ENCODE measurements around the gene METTL3. TPM values are rescaled to one million over a fixed set of nuclear protein-coding genes. Genes with fewer than 3 reads are reported as not detected.

The METTL3 gene
- total RNA-seq = 39.2 and 52.8 TPM in 2 replicates

DNA sequence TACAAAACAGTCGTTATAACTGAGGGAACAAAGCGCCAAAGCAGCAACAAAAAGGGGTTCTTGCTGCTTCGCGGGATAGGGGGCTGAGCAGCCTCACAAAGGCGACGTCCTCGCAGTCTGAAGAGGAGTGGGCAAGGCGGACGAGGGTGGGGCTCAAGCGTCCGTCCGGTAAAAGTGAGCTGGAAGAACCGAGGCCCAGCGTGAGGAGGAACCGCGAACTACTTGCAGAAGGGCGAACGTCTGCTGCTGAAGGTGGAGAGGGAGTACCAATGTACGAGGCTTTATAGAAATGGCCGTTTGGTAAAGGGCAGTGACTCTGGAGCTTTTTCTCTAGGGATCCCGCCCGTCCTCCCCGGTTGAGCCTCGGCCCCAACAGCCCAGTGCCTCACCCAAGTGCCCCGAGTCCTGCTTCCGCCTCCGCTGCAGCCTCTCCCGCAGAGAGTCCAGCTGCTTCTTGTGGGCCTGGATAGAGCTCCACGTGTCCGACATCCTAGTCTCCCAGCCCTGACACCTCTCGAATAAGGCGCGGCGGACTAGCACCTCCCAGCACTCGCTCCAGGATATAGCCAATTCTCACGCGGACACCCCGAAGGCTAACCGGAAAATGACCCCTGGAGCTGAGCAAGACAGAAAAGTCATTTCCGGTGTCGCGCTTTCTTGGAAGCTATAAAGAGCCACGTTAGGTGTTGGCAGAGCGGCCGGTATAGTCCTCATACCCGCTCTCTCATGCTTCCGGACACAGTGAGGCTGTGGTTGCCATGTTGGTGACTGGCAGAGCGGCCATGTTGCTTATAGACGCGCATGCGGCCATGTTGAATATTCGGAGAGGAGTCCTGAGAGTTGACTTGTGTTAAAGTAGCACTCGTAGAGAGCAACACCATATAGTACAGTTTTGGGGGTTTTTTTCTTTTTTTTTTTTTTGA, at the start of gene METTL3:
METTL3 (minus strand) TSS at position 606 of the 923 bp plus-strand sequence; CDS start at position 489, 117 bp downstream.

DNA sequence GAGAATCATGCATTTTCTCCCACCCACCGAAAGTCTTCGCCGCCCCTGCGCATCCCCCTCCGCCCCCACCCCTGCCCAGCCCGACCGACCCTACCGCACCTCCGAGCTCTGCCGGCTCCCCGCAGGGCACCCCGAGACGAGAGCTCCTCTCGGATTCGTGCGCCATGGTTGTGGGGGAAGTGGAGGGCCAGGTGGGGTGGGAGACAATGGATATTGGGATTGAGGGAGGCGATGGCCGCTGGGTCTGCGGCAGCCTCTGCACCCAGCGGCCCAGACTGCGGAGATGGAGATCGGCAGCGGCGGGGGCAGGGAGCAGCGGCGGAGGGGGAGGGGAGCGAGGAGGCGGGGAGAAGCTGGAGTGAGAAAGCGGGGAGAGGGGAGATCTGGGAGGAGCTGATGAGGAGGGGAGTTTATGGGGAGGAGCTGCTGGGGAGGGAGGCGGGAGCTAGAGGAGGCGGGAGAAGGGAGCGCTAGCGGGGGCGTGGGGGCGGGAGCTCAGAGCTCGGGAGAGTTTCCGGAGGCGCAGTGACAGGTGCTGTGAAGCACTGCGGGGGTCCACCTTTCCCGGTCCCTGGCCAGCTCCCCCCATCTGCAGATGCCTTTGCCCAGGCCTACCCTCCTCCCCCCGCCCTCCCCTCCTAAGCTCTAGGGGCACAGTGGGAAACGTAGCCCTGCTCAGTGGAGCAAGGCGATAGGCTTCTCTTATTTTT, 15.0 kb upstream of the METTL3 start, which contains the start of gene SALL2:
SALL2 (minus strand) TSS at position 385 of the 710 bp plus-strand sequence; CDS start at position 166, 219 bp downstream.

DNA sequence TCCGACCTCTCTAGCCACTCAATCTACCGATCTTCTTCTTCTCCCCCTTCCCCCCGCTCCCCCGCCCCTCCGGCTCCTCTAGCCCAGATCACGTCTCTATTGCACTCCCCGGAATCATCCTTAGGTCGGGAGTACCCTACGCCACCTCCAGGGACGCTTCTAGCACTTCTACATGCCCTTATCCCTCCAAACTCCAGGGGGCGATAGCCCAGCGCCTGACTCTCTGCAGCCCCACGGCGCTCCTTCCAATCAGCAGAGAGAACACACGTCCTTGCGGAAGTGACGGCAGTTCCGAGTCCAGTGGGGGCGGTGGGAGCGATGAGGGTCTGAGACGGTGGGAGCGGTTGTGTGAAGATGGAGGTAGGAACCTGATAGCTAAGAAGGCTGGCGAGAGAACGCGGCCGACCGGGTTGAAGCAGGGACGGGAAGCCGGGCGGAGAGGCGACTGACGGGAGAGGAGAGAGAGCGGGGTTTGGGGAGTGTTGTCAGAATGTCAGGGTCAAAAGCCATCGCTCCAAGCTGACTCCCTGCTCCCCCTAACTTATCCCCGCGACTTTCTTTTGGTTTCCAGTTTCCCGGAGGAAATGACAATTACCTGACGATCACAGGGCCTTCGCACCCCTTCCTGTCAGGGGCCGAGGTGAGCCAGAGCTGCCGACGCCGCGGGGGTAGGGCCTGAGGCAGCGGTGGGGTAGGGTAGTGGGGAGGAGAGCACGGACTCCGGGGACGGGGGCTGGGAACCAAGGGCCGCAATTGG, 34.0 kb downstream of the METTL3 start, which contains the start of the genes RAB2B and TOX4:
RAB2B (minus strand) TSS at position 35 of the 757 bp plus-strand sequence. CDS start 87 bp downstream, outside the sequence.
TOX4 (plus strand) TSS at position 271 of the 757 bp plus-strand sequence; CDS start at position 355, 84 bp downstream.

DNA sequence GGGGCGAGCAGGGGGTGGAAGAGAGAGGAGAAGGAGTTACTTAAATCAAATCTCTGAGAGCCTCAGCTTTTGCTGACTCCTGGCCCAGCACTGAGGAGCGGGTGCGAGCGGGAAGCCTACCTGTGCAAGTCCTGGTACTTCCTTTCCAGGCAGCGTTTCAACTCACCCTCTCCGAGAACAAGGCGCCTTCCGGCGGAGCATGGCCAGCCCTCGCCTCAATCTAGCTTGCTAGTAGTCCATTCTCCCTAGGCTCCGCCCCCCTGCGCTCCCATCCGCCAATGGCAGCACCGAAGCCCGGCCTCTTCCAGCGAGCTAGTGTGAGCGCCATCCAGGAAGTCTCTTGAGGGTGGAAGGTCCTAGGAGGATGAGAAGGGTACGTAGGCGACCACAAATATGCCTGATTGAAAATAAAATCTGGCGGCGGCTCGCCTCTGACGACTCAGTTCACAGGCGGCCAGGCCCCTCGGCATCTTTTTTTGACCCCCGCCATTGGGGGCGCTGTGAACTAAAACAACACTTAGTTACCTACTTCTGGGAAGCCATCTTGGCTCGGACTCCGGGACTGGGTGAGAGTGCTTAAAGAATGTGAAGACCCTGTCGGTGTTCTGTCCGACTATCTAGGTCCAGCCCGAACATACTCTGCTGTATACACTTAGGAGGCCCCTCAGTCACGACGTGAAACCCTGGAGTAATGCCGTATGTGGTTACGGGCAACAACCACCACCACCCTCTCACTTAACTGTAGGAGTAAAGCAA, 55.0 kb downstream of the METTL3 start, which contains the start of gene CHD8:
CHD8 (minus strand) TSS at position 212 of the 756 bp plus-strand sequence. CDS start 24,480 bp downstream, outside the sequence.

Other genes with a start within 250 kb of the METTL3 start
- gene HNRNPC, start 241.9 kb downstream of the METTL3 start, total RNA-seq = 591 and 671 TPM in 2 replicates
- not detected in 2 replicates for gene RPGRIP1, start 231.3 kb downstream of the METTL3 start, total RNA-seq
- gene SUPT16H, start 127.3 kb downstream of the METTL3 start, total RNA-seq = 71.5 and 86.1 TPM in 2 replicates
- 47.7 and 51.1 TPM in 2 replicates for gene CHD8, start 55.2 kb downstream of the METTL3 start, total RNA-seq
- 20.7 and 24.2 TPM in 2 replicates for gene RAB2B, start 34.4 kb downstream of the METTL3 start, total RNA-seq
- gene TOX4, start 34.1 kb downstream of the METTL3 start, total RNA-seq = 21.5 and 30.5 TPM in 2 replicates
- gene SALL2, start 15.0 kb upstream of the METTL3 start, total RNA-seq = 1.5 and 2.1 TPM in 2 replicates
- gene OR10G3, start 68.7 kb upstream of the METTL3 start, total RNA-seq = not detected in 2 replicates
- not detected in 2 replicates for gene OR10G2, start 123.6 kb upstream of the METTL3 start, total RNA-seq
- not detected in 2 replicates for gene OR4E2, start 142.5 kb upstream of the METTL3 start, total RNA-seq
- gene OR4E1, start 162.5 kb upstream of the METTL3 start, total RNA-seq = not detected in 2 replicates